ENCODE measurements around the gene LNX2.

DNA sequence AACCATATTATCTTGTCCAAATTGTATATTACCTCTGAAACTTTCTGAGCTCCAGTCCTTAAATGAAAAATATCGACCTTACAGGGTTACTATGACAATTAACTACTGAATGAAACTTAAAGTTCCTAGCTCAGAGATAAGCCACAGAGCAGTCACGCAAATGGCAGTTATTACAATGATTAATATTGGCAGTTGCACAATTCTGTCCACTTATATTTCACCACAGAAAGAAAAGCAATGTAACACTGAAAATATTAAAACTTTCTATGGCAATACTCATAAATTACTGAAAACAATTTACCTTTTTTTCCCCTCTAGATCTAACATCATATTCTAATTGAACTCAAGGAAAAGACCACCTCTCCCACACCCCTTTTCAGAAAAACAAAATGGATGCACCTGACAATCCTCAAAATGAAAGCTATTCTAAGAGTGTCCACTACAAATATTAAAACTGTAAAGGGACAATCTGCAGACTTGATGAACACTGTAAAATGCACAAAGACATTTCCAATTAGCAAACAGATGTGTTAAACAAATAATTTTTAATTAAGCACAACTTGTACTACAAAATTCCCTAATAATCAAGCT, 14.6 kb downstream of the LNX2 start:
- TF ChIP-seq ZNF274 (IDR thresholded peaks at IDR 0.05; ENCODE audit: low read depth, low read length) (no peak), JUND (IDR thresholded peaks at IDR 0.05) (no peak), TCF7L2 (IDR thresholded peaks at IDR 0.05; ENCODE audit: borderline replicate concordance, extremely low read depth, insufficient read depth, insufficient read length) (no peak), EGR1 (IDR thresholded peaks at IDR 0.05; ENCODE audit: low read depth) (no peak), POLR2AphosphoS5 (IDR thresholded peaks at IDR 0.05; ENCODE audit: low read depth, low read length) (no peak), POLR2A (IDR thresholded peaks at IDR 0.05; ENCODE audit: borderline replicate concordance, extremely low read depth, insufficient read depth, insufficient read length) (no peak), EZH2 (IDR thresholded peaks at IDR 0.05) (no peak), FOSL1 (IDR thresholded peaks at IDR 0.05; ENCODE audit: low read depth) (no peak)
- TF ChIP-seq, protein P1, sequence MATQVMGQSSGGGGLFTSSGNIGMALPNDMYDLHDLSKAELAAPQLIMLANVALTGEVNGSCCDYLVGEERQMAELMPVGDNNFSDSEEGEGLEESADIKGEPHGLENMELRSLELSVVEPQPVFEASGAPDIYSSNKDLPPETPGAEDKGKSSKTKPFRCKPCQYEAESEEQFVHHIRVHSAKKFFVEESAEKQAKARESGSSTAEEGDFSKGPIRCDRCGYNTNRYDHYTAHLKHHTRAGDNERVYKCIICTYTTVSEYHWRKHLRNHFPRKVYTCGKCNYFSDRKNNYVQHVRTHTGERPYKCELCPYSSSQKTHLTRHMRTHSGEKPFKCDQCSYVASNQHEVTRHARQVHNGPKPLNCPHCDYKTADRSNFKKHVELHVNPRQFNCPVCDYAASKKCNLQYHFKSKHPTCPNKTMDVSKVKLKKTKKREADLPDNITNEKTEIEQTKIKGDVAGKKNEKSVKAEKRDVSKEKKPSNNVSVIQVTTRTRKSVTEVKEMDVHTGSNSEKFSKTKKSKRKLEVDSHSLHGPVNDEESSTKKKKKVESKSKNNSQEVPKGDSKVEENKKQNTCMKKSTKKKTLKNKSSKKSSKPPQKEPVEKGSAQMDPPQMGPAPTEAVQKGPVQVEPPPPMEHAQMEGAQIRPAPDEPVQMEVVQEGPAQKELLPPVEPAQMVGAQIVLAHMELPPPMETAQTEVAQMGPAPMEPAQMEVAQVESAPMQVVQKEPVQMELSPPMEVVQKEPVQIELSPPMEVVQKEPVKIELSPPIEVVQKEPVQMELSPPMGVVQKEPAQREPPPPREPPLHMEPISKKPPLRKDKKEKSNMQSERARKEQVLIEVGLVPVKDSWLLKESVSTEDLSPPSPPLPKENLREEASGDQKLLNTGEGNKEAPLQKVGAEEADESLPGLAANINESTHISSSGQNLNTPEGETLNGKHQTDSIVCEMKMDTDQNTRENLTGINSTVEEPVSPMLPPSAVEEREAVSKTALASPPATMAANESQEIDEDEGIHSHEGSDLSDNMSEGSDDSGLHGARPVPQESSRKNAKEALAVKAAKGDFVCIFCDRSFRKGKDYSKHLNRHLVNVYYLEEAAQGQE (IDR thresholded peaks at IDR 0.05; ENCODE audit: low read depth) = no peak
- TF ChIP-seq, protein P2, sequence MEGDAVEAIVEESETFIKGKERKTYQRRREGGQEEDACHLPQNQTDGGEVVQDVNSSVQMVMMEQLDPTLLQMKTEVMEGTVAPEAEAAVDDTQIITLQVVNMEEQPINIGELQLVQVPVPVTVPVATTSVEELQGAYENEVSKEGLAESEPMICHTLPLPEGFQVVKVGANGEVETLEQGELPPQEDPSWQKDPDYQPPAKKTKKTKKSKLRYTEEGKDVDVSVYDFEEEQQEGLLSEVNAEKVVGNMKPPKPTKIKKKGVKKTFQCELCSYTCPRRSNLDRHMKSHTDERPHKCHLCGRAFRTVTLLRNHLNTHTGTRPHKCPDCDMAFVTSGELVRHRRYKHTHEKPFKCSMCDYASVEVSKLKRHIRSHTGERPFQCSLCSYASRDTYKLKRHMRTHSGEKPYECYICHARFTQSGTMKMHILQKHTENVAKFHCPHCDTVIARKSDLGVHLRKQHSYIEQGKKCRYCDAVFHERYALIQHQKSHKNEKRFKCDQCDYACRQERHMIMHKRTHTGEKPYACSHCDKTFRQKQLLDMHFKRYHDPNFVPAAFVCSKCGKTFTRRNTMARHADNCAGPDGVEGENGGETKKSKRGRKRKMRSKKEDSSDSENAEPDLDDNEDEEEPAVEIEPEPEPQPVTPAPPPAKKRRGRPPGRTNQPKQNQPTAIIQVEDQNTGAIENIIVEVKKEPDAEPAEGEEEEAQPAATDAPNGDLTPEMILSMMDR (IDR thresholded peaks at IDR 0.05 in 2 of 3, conservative IDR thresholded peaks at IDR 0.05 in 1 of 3; ENCODE audit: borderline replicate concordance in 1 of 3, insufficient read depth in 1 of 3, low read depth in 2 of 3, low read length in 2 of 3) = no peak
- TF ChIP-seq, protein P3, sequence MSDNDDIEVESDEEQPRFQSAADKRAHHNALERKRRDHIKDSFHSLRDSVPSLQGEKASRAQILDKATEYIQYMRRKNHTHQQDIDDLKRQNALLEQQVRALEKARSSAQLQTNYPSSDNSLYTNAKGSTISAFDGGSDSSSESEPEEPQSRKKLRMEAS (IDR thresholded peaks at IDR 0.05) = no peak
- TF ChIP-seq, protein P4, sequence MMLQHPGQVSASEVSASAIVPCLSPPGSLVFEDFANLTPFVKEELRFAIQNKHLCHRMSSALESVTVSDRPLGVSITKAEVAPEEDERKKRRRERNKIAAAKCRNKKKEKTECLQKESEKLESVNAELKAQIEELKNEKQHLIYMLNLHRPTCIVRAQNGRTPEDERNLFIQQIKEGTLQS (IDR thresholded peaks at IDR 0.05) = no peak
